Activated CD8-positive, alpha-beta memory T cell treated with anti-CD3 and anti-CD28 coated beads for 1 hour (primary cell): ENCODE results near the gene POGLUT3.
A peak's percentile ranks its signal among the peaks of the same experiment; 100 is the strongest.

ENCODE experiments used
- DNase-seq, 2 donors: peaks; one replicate each; pipeline ENCODE4 v3.0.0-alpha.2; 2020; ENCODE audit warnings: low read depth in 1 of 2; ENCODE audit errors: extremely low read depth in 1 of 2

POGLUT3 gene

DNA sequence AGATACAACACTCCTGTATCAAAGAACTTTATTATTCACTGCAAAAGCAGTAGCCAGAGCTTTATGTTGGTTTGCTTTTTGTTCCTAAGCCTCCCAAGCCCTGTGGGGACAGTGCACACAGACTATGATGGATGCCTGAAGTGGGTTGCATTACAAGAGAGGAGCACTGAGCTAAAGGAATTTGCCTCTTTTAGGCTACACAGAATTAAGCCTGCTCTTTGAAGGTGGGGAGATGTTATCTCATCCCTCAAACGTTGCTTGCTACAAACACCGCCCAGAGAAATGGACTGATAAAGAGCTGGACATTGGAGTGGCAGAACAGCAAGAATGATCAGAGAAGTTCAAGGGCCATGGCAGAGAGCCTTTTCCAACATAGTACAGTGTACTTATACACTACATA lies 2.5 kb upstream of the POGLUT3 start:
- DNase-seq = no peak

DNA sequence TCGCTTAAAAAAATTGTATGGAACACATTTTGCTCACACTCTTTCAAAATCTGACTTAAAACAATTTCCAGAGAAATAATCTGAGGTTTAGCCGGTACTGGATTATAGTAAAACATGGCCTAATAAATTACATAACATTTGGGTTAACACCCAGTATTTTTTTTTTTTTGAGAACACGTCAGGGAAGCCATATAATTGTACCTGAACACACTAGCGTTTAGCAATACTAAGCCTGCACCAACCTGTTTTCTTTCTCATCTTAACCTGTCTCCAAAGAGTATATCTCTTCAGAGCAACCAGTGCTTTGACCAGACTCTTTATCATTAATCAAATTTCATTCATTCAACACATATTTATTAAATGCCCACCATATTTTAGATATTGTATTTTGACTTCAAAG lies 2.0 kb upstream of the POGLUT3 start:
- DNase-seq = no peak

DNA sequence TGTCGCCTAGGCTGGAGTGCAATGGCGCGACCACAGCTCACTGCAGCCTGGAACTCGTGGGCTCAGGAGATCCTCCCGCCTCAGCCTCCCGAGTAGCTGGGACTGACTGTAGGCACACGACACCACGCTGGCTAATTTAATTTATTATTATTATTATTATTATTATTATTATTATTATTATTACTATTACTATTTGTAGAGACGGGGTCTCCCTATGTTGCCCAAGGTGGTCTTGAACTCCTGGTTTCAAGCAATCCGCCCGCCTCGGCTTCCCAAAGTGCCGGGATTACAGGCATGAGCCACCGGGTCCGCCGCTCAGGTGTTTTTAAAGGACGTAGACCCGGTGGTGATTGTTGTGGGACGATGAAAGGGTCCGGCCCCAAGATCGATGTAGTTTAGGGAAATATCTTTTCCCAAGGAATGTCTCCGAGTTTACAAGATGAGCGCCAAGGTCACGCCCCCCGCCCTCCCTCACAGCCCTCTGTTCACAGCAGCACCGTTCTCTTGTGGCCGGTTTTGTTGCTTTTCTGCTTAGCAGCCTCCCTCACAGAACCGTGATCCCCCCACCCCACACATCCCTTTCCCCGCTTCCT lies 728 bp upstream of the POGLUT3 start:
- no peak for DNase-seq

DNA sequence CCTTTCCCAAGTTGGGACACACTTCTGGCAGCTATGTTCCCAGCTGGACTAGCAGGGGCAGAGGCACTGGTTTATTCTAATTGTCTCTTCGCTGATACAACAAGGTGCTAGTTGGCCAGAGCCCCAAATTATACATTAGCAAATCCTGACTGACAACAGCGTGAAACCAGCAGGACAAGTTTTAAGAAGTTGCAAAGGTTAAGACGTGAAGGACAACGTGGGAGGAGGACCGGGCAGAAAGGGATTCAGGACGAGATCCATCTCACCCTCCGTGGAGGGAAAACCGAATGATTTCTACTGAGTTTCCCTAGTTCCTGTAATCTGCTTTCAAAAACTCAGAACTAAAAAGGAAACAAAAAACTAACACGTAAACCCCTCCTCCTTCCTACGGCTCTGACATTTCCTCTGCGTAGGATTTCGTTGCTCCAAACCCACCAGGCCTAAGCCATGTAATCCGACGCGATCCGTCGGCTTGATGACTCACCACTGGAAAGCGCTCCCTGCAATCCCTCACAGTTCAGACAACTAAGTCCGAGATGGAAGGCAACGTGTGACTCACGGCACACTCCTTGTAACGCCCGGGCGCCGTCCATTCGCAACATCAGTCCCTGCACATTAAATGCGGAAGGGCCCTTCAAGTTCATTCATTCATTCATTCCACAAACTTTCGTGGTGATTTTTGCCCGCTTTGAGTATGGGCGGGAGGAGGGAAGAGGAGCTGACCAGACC lies 703 bp downstream of the POGLUT3 start:
- DNase-seq = peak; percentile 34 to 54

DNA sequence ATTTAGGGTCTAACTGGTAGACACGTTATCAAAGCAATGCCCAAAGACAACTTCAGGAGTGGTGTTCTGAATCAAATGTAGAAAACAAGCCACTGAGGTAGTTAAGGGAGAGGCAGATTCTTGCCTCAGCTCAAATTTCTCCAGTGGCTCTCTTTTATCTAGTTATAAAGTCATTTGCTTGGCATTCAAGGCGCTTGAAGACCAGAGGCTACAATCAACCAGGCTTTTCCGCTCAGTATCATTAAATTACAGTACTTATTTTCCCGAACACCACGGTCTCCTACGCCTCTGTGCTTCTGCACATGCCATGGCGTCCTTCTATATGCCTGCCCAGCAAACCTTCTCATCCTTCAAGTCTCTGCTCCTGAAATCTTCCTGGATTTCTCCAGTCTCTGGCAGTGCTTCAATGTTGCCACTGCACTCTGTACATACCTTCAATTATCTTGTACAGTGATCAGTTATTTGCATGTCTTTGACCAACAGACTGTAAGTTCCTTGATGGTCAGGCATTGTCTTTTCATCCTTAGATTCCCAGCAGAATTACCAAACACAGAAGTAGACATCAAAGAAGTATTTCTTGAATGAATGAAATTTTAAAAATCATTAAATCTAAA lies 1.4 kb downstream of the POGLUT3 start:
- DNase-seq = no peak

DNA sequence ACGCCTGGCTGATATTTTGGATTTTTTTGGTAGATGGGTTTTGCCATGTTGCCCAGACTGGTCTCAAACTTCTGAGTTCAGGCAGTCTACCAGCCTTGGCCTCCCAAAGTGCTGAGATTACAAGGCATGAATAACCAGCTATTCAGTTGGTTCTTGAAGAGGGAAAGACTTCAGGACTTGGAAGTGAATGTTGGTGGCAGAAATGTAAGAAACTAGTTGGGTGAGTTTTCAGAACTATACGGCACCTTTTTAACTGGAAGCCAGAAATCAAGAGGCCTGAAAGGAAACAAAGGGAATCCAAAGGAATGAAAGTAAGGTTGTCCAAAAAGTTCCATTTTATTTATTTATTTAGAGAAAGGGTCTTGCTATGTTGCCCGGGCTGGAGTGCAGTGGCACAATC lies 2.9 kb downstream of the POGLUT3 start:
- DNase-seq = no peak

DNA sequence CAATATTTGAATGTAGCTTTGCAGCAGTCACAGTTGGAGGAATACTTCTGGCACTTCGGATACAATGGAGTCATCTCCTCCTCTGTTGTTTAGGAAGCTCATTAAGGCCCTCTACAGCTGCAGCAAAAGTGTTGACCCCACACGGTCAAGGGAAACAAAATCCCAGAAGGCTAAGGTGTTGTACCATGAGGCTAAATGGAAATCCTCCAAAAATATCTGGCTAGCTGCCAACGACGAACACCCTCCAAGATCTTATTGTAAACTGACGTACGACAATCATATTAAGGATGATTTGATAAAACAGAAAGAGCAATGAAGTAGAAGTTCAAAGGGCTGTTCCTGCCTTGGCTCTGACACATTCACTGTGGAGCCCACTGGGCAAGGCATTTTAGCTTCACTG lies 4.0 kb downstream of the POGLUT3 start:
- DNase-seq = no peak

DNA sequence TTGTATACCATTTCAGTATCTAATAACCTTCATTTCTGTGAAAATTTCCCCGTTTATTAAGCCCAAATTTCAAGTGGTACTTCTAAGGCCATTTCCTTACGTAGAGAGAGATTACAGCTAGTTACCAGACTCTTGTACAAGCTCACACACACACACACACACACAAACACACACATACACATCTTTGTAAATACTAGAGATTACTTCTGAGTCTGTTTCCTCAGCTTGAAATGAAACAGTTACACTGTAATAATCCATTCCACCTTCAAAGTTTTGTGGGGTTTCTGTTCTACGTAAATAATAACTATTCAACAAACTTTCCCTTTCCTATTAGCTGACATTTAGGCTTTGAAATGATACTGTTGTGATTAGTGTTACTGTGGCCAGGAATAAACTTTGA lies 6.2 kb downstream of the POGLUT3 start:
- DNase-seq = no peak

DNA sequence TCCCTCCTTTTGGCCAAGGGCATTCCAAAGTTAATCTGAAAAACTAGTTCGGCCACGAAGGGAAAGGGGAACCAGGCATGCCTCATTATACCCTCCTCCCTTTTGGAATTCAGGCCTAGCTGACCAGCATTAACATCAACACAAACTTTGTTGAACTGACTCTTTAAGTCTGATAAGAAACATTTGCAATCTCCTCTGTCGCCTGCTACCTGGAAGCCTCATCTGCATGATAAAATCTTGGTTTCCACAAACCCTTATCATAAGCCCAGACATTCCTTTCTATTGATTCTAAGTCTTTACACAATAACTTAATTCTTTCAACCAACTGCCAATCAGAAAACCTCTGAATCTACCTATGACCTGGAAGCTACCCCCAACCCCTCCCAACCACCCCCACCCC lies 11.4 kb downstream of the POGLUT3 start:
- DNase-seq = no peak

DNA sequence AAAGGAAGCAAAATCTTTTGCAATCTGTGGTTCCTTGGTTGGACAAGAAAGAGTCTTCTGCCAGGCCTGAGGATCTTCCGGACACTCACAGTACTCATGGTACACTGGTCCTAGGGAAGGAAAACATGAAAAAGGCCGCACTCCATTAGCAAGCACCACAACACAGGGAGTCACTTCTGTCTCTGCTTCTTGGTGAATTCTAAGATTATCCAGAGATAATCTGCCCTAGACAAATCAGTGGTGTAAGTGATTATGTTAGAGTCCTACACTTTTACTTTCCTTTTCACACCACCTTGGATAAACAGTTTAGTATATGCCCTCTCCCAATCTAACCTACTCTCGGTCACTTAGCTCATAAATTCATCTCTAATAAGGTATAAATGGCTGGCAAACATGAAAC lies 11.9 kb downstream of the POGLUT3 start:
- DNase-seq = no peak

DNA sequence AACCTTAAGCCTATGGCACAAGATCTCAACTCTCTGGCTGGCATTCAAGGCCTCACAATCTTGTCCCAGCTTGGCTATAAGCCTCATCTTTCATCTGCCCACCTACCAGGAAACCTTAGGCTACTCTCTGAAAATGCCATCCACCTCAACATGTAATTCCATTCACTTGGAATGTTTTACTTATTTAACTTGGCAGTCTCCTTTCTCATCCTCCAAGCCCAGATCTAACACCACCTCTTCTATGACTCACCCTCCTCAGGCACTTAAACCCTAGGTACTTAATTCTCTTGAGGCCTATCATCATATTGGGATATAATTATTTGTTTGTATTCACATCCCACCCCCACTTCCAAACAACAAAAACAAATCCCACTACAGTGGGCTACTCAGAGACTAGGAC lies 15.0 kb downstream of the POGLUT3 start:
- no peak for DNase-seq

DNA sequence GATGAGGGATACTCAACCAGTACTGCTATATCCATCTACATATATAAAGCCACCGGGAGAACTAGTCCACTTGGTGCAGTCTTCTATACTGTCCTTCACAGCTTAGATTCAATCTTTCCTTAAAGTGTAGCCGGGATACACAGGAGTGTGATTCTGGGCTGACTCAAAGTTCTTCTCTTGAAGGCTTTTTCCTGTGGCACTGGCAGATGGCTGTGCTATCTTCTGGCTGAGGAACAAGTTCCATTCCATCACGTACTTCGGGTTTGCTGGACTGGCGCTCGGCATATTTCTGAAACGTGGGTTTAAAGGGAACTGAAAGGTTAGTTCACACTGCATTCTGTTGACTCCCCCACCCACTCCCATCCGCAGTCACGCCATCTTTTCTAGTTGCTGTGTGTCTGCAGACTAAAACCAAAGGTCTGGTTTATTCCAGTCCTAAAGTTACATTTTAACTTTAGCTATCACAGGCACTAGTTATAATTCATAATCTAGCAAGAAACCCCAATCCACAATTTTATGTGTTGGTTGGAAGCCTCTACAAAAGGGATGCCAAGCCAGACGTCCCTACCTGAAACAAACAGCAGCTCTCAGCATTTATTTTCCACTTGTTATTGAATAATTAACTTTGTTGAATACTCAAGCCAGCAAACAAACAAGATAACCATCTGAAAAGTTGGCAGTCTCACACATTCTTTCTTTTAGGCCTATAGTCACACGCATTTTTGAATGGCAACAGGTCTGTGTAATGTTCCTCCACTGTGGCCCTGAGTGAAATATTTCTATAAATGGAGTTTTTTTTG lies 23.3 kb downstream of the POGLUT3 start:
- no peak for DNase-seq

DNA sequence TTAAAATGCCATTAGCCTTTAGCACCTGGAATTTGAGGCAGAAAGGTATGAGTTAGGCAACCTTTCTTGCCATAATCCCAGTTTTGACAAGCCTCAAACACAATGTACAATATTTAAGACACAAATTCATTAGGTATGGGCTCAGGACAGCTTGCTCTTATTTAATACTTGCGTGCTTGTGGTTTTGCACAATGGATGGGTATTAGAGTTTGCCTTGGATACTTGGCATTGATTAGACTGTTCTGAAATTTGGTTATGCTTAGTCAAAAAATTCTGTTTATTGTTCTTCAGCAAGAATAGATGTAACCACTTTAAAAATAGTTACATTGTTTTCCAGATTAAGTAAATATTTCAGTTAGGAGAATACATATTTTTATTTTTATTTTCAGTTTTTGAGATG lies 25.5 kb downstream of the POGLUT3 start:
- no peak for DNase-seq

DNA sequence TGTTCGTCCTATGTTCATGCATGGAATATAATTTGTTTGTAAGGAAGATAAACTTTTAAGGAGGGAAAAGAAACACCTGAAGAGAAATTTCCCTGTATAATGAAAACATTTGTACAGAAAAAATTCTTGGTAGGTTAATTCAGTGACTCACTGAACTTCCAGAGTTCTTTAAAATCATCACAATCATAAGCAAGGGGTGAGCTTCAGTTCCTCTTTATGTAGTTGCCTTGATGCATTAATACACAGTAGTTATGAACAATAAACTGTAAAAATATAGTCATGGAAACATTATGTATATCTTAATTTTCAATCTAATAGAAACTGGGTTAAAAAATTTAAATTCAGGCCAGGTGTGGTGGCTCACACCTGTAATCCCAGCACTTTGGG lies 29.7 kb downstream of the POGLUT3 start:
- DNase-seq = no peak

DNA sequence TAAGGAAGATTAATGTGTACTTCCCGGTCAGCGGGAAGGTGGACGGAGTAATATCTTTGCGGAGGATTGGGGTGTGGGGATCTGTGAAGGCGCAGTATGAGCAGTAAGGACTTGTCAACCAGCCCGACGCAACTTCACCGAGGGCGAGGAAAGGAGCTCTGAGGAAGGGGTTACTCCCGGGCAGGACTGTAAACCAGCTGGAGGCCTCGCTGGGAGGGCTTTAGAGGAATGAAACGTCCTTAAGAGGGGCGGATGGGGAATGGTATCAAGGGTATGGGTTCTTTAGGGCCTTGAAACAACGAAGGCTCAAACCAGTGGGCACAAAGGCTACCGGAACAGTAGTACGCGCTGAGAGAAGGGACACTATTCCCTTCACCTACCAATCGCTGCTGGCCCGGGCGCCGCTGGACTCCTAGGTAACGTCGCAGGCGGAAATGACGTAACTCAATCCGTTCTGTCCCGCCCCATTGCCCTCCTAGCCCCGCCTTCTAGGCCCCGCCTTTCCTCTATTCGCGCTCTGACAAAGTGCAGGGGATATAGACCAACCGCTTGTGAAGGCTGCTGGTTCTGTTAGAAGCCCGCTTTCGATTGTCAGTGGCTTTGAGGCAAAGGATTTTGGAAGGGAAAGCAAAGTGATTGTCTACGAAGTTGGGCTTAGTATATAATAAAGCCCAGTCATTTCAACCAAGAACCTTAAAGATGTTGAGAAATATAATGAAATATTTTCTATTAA lies 30.9 kb downstream of the POGLUT3 start, which contains the start of gene C11orf65:
Gene C11orf65 (minus strand): TSS at position 439 of the 733 bp plus-strand sequence. CDS start 5,970 bp downstream, outside the sequence.
- peak; percentile 86 to 90 for DNase-seq

DNA sequence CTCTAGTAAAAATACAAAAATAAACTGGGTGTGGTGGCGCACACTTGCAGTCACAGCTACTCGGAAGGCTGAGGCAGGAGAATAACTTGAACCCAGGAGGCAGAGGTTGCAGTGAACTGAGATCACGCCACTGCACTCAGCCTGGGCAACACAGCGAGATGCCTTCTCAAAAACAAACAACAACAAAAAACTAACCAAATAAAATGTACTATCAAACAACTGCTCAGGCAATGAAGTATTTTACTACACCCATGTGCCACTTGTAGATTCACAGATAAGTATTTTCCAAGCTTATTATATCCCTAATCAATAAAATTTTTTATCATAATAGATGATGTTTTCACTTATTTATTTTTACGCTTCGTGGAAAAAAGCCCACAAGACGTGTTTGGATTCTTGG lies 31.8 kb downstream of the POGLUT3 start:
- no peak for DNase-seq

DNA sequence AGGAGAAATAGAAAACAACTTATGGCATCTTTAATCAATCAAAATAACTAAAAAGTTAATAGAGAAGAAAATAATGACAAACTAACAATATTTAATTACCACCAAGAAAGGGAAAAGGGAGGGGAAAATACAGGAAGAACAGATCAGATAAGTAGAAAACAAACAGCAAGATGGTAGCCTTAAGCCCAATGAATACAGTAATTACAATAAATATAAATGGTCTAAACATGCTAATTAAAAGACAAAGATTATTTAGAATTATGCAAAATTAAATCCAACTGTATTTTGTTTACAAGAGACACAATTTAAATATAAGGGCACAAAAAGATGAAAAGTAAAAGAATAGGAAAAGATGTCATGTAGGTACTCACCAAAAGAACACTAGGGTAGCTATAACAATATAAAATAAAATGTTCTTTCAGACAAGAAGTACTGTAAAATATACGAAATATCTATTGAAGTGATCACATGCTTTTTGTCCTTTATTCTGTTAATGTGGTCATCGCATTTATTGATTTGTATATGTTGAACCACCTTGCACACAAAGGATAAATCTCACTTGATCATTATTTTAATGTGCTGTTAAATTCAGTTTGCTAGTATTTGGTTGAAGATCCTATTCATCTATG lies 44.9 kb downstream of the POGLUT3 start:
- DNase-seq = no peak
